Daoy (cell line): Measurements from ENCODE around the gene CLCN4. TPM values are rescaled to one million over a fixed set of nuclear protein-coding genes. Genes with fewer than 3 reads are reported as not detected.

ENCODE experiments used
- DNase-seq: peaks from one replicate; pipeline ENCODE4 v3.0.0-alpha.2; 2015; ENCODE audit warnings: low read depth
- total RNA-seq: library from RNA; depleted of rRNA; stranded (reverse); fragments of >200 nt; shearing (Covaris generic); gene quantifications from 2 replicates; pipeline ENCODE4 v1.2.3, GENCODE V29; 2014; rRNA removed

CLCN4 gene
- total RNA-seq: 4.2 and 8.8 TPM in 2 replicates

DNA sequence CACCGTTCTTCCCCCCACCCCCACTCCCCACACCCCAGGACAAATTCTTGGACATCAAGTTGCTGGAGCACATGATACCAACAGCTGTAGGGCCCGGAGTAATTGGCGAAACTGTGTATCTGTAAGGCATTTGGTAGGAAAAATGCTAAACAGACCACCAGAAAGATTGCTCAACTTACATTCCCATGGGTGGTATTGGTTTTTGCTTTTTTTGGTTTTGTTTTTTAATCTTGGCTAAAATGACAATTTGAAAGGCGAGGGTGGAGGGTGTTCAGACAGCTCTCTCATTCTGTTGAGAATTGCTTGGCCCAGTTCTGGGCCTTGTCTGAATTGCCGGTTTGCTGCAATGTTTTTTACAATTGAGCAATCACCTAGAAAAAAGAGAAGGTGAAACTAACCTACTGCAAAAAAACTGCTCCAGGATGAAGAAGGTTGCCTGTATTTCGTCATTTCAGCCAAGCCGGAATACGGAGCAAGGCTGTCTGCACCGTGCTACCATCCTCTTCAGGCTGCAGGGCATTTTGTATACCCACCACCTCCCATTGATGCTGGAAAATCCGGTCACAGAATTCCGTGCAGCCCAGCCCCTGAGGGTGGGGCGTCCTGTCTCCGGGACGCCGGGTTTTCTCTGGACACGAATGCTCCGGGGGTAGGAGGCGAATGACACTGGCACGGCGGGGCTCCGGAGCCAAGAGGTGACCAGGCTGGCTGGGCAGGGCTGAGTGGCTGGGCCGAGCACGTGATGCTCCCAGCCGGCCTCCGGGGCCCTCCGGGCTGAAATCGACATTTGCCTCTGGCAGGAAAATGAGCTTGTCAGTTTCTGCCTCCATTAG, at the start of gene CLCN4:
Gene CLCN4 (plus strand): TSS at position 777 of the 833 bp plus-strand sequence. CDS start 28,058 bp downstream, outside the sequence.
- peak; percentile 51 for DNase-seq

GRCh38 chrX:10107483-10107882, 49.3 kb upstream of the CLCN4 start:
- DNase-seq: no peak

DNA sequence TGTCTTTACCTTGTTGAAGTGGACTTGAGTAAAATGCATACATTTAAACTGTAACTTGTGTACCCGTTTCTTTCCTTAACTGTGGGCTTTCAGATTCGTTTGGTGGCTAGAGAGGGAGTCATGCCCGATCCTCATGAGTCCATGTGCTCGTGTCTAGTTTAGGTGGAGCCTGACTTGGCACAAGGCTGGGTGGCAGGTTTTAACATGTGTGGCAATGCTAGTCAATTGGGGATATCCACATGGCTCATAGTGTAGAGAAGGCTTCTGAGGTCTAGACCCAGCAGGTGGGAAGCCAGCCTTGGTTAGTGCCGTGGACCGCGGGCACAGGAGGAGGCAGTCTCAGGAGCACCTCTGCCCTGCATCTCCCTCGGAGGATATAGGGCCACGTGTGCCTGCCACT, 48.5 kb upstream of the CLCN4 start:
- DNase-seq: no peak

DNA sequence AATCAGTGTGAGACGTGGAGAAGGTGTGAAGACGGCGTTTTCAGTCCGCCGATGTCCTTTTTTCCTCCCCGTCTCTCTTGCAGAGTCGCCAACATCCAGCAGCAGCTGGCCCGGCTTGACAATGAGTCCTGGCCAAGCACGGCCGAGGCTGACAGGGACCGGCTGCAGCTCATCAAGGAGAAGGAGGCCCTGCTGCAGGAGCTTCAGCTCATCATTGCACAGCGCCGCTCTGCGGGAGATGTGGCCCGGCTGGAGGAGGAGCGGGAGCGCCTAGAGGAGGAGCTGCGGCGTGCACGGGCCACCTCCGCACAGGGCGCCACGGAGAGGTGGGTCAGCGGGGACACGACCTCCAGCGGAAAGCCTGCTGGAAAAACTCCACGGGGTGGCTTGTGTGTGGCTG, 47.1 kb upstream of the CLCN4 start:
- DNase-seq: no peak

DNA sequence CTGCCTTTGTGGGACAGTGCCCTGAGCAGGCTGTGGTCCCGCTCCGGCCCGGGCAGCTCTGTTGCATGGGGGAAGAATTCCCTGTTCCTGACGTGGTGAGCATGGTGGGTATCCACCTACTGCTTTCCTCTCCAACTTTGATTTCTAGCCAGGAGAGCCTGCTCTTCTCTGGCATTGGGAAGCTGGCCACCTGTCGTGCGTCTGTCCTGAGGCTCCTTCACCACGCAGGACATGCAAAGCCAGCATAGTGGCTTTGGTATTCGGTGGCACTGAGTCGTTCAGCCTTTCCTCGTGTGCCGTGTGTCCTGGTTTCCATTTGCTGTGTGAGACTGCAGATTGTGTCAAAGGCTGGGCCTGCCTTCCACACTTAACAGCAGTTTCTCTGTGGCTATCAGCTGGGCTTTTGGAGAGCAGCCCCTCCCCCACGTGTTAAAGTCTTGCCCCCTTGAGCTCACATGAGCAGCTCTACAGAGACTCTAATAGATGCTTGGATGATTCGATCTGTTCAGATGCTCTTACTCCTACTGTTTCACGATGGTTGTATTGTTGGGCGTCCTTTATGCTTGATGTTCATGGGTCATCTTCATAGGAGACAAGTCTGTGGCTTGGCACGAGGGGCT, 46.3 kb upstream of the CLCN4 start:
- no peak for DNase-seq

- DNase-seq: no peak
These were observed 45.8 kb upstream of the CLCN4 start for GRCh38 chrX:10110984-10111363.

DNA sequence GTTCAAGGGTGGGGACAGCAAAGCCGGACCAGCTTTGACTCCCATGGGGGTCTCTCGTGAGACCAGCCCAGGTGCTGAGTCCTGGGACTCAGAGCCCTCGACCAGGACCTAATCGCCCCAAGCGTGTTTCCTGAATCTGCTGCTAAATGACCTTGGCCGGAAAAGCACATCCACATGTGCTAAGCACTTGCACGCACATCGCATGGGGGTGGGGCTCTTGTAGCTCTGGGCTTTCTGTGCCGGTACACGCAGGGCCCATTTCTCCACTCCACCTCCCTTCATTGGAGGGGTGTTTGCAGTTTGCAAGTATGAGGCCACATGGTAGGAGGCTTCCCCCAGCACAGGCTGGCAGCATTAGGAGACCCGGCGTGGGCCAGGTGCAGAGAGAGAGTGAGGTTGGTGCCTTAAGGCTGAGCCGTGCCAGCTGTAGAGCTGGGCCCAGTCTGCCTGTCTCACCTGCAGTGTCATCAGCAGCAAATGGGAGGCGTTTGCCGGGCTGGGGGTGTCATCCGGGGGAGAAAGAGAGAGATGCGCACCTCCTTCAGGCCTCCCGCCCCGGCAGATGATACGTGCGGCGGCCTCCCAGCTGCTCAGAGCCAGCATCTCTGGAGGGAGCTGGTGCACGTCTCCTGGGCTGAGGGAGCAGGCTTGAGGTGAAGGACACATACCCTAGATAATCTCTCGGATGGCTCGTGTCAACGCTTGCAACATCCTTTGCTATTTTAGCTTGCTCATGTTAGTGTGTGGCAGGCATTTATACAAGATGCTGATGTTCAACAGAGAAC, 45.2 kb upstream of the CLCN4 start:
- no peak for DNase-seq

- DNase-seq: no peak
These were observed 44.3 kb upstream of the CLCN4 start for GRCh38 chrX:10112510-10112909.

DNA sequence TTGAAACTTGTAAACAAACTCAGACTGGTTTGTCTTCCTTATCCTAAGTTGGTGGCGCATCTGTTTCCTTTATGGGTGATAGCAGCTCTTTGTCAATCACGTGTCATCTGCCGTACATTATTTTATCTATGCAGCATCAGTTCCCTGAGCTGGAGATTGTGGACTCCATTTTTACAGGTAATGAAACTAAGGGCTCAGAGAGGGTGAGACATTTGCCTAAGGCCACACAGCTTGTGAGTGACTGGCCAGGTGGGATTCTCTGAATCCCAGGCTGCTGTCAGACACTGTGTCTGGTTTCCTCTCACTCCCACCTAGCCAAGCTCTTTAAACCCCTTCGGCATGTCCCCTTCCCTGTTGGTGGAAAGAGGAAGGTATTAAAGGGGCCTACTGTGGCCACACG, 41.7 kb upstream of the CLCN4 start:
- no peak for DNase-seq

DNA sequence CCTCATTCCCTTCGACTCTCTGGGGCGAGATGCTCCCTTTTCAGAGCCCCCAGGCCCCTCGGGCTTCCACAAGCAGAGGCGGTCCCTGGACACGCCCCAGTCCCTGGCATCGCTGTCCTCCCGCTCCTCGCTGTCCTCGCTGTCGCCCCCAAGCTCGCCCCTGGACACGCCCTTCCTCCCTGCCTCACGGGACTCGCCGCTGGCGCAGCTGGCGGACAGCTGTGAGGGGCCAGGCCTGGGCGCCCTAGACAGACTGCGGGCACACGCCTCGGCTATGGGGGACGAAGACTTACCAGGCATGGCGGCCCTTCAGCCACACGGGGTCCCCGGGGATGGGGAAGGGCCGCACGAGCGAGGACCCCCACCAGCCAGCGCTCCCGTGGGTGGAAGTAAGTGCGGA, 39.5 kb upstream of the CLCN4 start:
- no peak for DNase-seq

- no peak for DNase-seq
These were observed 38.9 kb upstream of the CLCN4 start for GRCh38 chrX:10117864-10118377.

DNA sequence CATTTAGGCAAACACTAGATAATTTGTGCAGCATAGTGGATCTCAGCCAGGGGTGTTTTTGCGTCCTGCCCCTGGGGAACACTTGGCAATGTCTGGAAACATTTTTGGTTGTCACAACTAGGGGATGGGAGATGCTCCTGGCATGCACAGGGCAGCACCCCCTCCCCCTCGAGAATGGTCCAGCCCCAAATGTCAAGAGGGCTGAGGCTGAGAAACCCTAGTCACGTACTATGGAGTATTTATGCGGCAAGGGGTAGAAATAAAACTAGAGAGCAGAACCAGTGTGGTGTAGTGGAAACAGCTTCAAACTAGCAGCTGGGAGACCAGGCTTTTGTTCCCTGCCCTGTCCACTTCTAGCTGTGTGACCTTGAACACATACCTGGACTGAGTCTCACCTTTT, 38.2 kb upstream of the CLCN4 start:
- DNase-seq: no peak

GRCh38 chrX:10119399-10119990, 37.3 kb upstream of the CLCN4 start:
- DNase-seq: peak; percentile 44

- no peak for DNase-seq
These were observed 36.4 kb upstream of the CLCN4 start for GRCh38 chrX:10120331-10120730.

GRCh38 chrX:10120828-10121227, 35.9 kb upstream of the CLCN4 start:
- DNase-seq: no peak

GRCh38 chrX:10121787-10122186, 35.0 kb upstream of the CLCN4 start:
- DNase-seq: no peak

DNA sequence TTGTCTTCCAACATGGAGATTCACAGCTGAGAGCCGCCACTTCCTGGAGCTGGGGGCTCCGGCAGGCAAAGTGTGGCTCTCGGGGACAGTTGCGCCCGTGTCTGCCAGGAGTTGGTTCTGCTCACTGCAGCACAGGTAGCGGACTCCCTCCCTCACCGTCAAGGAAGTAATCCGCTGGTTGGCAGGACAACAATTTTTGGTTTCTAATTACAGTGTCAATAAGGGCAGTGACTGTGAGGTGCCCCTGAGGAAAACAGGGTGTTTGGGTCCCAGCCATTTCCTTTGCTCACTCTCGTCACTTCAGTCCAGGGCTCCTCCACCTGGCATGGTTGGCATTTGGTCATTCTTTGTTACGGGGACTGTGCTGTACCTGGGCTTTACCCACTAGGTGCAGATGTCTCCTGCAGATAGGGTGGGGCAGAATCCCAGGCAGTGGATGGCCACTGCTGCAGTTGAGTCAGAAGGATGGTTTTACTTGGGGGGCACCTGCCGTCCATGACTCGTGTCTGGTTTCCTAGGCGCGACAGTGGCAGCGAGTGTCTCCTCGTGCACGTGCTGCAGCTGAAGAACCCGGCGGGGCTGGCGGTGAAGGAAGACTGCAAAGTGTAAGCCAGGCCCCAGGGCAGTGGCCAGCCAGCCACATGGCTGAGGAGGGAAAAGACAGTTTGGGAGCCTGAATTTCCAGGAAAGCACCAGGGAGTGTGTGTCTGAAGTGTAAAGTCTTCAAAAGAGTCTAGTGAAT, 32.1 kb upstream of the CLCN4 start:
- DNase-seq: no peak

DNA sequence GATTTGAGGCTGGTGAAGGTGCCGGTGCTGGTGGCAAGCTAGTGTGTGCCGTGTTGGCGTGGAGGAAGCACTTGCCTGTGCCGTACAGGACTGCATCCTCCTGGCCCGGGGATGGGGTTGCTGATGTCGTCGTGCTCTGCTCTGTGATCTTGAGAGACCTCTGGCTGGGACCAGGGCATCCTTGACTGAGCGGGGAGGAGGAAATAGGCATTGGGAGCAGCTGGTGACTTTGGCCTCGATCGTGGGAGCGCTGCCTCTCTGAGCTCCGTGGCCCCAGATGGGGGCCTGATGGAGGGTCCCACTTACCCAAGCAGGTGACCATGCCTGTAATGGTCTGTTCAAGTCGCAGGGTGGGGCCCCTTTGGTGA, 31.5 kb upstream of the CLCN4 start:
- no peak for DNase-seq

GRCh38 chrX:10126044-10126443, 30.7 kb upstream of the CLCN4 start:
- DNase-seq: no peak

- DNase-seq: no peak
These were observed 29.9 kb upstream of the CLCN4 start for GRCh38 chrX:10126834-10127233.

DNA sequence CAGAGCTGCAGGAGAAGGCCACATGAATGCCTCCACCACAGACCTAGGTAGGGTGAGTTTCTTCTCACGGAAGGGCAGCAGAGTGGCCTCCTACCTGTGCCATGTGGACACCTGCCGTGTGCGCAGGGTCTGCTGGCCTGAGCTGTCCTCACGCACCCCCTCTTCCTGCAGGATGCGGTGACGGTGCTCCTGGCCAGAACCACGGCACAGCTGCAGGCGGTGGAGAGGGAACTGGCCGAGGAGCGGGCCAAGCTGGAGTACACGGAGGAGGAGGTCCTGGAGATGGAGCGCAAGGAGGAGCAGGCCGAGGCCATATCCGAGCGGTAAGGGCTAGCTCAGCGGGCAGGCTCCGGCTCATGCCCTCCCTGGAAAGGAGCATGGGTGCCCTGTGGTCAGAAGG, 28.4 kb upstream of the CLCN4 start:
- DNase-seq: no peak
